ENCODE measurements around the gene JAK2.

DNA sequence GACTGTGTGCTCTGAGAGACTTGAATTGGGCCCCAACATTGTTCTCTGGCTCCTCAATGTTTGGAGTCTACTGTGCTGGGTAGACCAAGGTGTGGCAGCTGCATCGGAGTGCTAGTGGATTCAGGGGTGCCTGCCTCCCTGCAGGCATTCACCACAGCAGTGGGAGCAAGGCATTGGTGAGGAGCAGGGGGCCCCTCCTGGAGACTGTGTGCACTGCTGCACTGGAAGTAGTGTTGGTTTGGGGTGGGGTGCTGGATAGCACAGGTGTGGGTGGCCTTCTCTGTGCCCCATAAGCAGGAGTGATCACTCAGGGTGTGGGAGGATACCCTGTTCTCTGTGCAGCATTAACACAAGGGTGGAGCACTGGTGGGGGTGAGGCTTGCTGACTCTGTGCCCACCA, 161.2 kb downstream of the JAK2 start:
- TF ChIP-seq TARDBP (IDR thresholded peaks at IDR 0.05) (no peak), FOXK2 (IDR thresholded peaks at IDR 0.05) (no peak), SP1 (IDR thresholded peaks at IDR 0.05) (no peak), ELF4 (IDR thresholded peaks at IDR 0.05) (no peak), HDGF (IDR thresholded peaks at IDR 0.05; ENCODE audit: borderline replicate concordance) (no peak)

Data from HEK293T (cell line).